T-cell (primary cell): Measurements from ENCODE around the gene MMADHC. TPM values are rescaled to one million over a fixed set of nuclear protein-coding genes. Genes with fewer than 3 reads are reported as not detected.

Source experiments
- ATAC-seq, 4 experiments: fragments of 200-7000 bp in 3 of 4; fragments of 150-1000 bp in 1 of 4; cut with Tn5 transposase; replicated peaks in 1 of 4; 1 replicate in 3 of 4; 2 replicates in 1 of 4; pipeline ENCODE4 v1.10.0; 2021; ENCODE audit warnings: moderate library complexity in 3 of 4, mild to moderate bottlenecking in 2 of 4, moderate number of reproducible peaks in 1 of 4
- CTCF ChIA-PET, 2 donors: fragments of 300-600 bp; sonication (Branson Sonifier 250); formaldehyde crosslinking; loops; one replicate each; lab custom pipeline; 2022; ENCODE audit warnings: antibody characterized with exemption in 2 of 2; lab: Charles Lee
- POLR2A ChIA-PET, 2 donors: fragments of 300-600 bp; sonication (Branson Sonifier 250); formaldehyde crosslinking; loops; one replicate each; lab custom pipeline; 2022; ENCODE audit warnings: antibody characterized with exemption in 2 of 2; lab: Charles Lee
- DNase-seq, 35 experiments: peaks; one replicate each; pipeline versions ENCODE4 v3.0.0 to v3.0.0-alpha.2; 2013 to 2023
- H3K27ac ChIP-seq: one replicate; pipeline ENCODE4 v1.5.1; 2013; ENCODE audit warnings: low read length
- H3K27me3 ChIP-seq, 2 experiments: replicated peaks in 1 of 2; 1 replicate in 1 of 2; 2 replicates in 1 of 2; pipeline versions ENCODE4 v1.6.1 to v1.7.0; 2013; ENCODE audit warnings: low read length in 1 of 2, mixed read lengths in 1 of 2; ENCODE audit not compliant: control insufficient read depth in 2 of 2, insufficient read depth in 2 of 2; ENCODE audit errors: extremely low read depth in 1 of 2
- H3K36me3 ChIP-seq, 2 donors: 1 replicate in 1 of 2; 2 replicates in 1 of 2; pipeline versions ENCODE4 v1.6.1 to v1.7.0; 2013; ENCODE audit warnings: low read length in 1 of 2; ENCODE audit not compliant: control insufficient read depth in 2 of 2, insufficient read depth in 1 of 2; ENCODE audit errors: extremely low read depth in 1 of 2
- H3K4me1 ChIP-seq, 2 experiments: 1 replicate in 1 of 2; 2 replicates in 1 of 2; pipeline versions ENCODE4 v1.6.1 to v1.7.0; 2013; ENCODE audit warnings: low read length in 2 of 2, mixed read lengths in 1 of 2; ENCODE audit not compliant: insufficient read depth in 2 of 2, control insufficient read depth in 1 of 2; ENCODE audit errors: extremely low read depth in 1 of 2
- H3K4me3 ChIP-seq, 2 donors: 1 replicate in 1 of 2; 2 replicates in 1 of 2; pipeline versions ENCODE4 v1.5.1 to v1.7.0; 2013; ENCODE audit warnings: mild to moderate bottlenecking in 2 of 2, low read length in 1 of 2, moderate library complexity in 1 of 2; ENCODE audit not compliant: control insufficient read depth in 1 of 2; ENCODE audit errors: extremely low read depth in 1 of 2
- H3K9me3 ChIP-seq: 2 replicates; pipeline ENCODE4 v1.7.0; 2013
- H3K27ac Mint-ChIP-seq, 2 donors: one replicate each; pipeline ENCODE4 v1.8.0; 2020 to 2021; ENCODE audit warnings: mild to moderate bottlenecking in 2 of 2, mixed read lengths in 2 of 2
- H3K27me3 Mint-ChIP-seq, 2 donors: one replicate each; pipeline ENCODE4 v1.8.0; 2021 to 2022; ENCODE audit warnings: mixed read lengths in 2 of 2
- H3K36me3 Mint-ChIP-seq: one replicate; pipeline ENCODE4 v1.8.0; 2021; ENCODE audit warnings: mixed read lengths
- H3K4me1 Mint-ChIP-seq, 3 donors: one replicate each; pipeline ENCODE4 v1.8.0; 2020 to 2022; ENCODE audit warnings: mixed read lengths in 3 of 3, mild to moderate bottlenecking in 1 of 3
- H3K4me3 Mint-ChIP-seq, 3 donors: one replicate each; pipeline ENCODE4 v1.8.0; 2020 to 2022; ENCODE audit warnings: mild to moderate bottlenecking in 3 of 3, mixed read lengths in 3 of 3, moderate library complexity in 3 of 3
- H3K9me3 Mint-ChIP-seq, 3 donors: one replicate each; pipeline ENCODE4 v1.8.0; 2020 to 2022; ENCODE audit warnings: mixed read lengths in 3 of 3
- WGBS: methylation state at CpG from one replicate; pipeline ENCODE4 v1.1.5; 2013; ENCODE audit warnings: missing lambda C conversion rate; ENCODE audit not compliant: insufficient coverage; 5-methylcytosine and 5-hydroxymethylcytosine counted together
- total RNA-seq, 35 experiments: library from RNA in 6 of 35; stranded (reverse) in 6 of 35; fragments of 120-200 nt in 1 of 35; gene quantifications; one replicate each; pipeline versions ENCODE4 v1.2.1 to v1.2.4 and lab custom pipeline; 2013 to 2026

The MMADHC gene
- total RNA-seq: 10 to 100 TPM; 56.8 to 65.0 (median 61.4) TPM
- total RNA-seq (2013): 96.5 TPM
- 73.7 to 222 (median 89.7) reads per million in 29 experiments for total RNA-seq (lab: John Stamatoyannopoulos, UW)

DNA sequence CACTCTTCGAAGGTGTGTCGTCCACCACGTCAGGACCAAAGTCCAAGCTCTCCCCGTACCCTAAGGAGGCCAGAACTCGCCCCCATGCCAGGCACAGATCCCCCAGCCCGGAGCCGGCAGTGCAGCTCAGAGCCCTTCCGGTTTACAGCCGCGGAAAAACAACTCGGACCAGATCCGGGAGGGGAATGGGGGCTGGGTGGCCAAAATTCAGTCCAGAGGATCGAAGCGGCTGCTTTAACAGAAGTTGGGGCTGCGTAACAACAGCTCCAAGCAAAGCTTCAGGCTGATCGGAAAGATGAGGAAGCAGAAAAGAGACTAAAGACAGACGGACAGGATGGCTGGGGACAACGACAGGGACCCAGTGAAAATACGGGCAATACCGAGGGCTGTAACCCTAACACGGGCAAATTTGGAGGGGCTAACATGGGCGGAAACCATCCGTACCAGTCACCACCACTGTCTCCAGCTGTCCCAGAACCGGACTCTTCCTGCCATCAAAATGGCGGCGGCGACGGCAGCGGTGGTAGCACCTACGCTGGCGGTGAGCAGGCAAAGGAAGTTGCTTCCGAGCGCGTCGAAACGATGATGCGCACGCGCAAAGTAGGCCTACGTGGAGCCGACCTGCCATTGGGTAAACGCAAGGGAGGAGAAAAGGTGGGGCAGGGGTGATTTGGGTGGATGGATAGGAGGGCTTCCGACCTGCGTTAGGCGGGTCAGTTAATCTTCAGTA is at the start of gene MMADHC:
TSS of gene MMADHC (minus strand) at position 556 of the 730 bp plus-strand sequence. CDS start 678 bp downstream, outside the sequence.
- no peaks in the 10 kb centered on the region for H3K27me3 ChIP-seq
- H3K9me3 ChIP-seq: no peaks in the 10 kb centered on the region
- Mint-ChIP-seq H3K4me1 (peaks cover 44 to 57% (median 50%) of the 10 kb centered on the region in 3 donors), H3K27ac (peak within 1 kb of the TSS; percentile 96 to 99), H3K9me3 (no peaks in the 10 kb centered on the region), H3K27me3 (peaks cover 18 to 23% of the 10 kb centered on the region in 2 donors), H3K36me3 (peaks cover 26% of the 10 kb centered on the region), H3K4me3 (peak within 1 kb of the TSS; percentile 96 to 99 (median 99))
- DNase-seq (peak; percentile 80 to 97 (median 91)), ATAC-seq (peak; percentile 97 to 98 (median 98))
- ChIA-PET CTCF (interaction anchor here (0.6 to 2.1 kb wide), 10 partner anchors 8 to 1823 kb away, joined by 3 to 16 read pairs (median 5); partner anchors contain the start of gene LYPD6B (in 1 of the 2)), POLR2A (interaction anchor here in 1 of 2 donors (0.6 to 1.7 kb wide), 8 partner anchors 9 to 1703 kb away, joined by 3 to 6 read pairs (median 3); partner anchors contain the start of genes MBD5 and ORC4)
- peaks cover 8 to 27% of the 10 kb centered on the region in 2 experiments for H3K4me1 ChIP-seq
- H3K27ac ChIP-seq: peak within 1 kb of the TSS; percentile 96
- H3K4me3 ChIP-seq: peak within 1 kb of the TSS; percentile 97 to 100
- H3K36me3 ChIP-seq: peaks cover 0 to 13% of the 10 kb centered on the region in 2 donors
- WGBS: under 1% methylated on average over 36 of the region's 45 CpGs

DNA sequence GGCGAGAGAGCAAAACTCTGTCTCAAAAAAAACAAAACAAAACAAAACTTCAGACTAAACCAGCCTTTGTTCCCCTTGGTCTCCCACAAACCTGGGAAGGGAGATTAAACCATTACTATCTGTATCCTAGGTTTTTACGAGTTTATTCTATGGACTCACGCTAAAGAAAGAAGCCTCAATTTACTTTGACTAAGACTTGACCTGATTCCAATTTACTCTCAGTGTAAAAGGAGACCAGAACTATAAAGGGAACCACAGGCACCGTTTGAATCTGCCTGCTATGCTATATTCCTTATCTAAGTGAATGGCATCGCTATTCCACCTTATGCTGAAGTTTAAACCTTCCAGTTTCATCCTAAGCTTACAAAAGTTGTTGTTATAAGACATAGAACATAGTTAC is 46.5 kb upstream of the MMADHC start:
- DNase-seq (no peak), ATAC-seq (no peak)
- no peaks in the 10 kb centered on the region for H3K9me3 Mint-ChIP-seq
- ChIA-PET POLR2A (no interaction called here), CTCF (no interaction called here)
- H3K4me1 ChIP-seq: no peaks in the 10 kb centered on the region
- no peaks in the 10 kb centered on the region for H3K27me3 ChIP-seq
- no peak overlapping the region for H3K27ac Mint-ChIP-seq
- H3K36me3 ChIP-seq: no peaks in the 10 kb centered on the region
- H3K27me3 Mint-ChIP-seq: peaks cover 0 to 7% of the 10 kb centered on the region in 2 donors
- no peaks in the 10 kb centered on the region for H3K9me3 ChIP-seq
- H3K4me3 Mint-ChIP-seq: no peak overlapping the region
- no peaks in the 10 kb centered on the region for H3K36me3 Mint-ChIP-seq
- H3K27ac ChIP-seq: no peak overlapping the region
- no peaks in the 10 kb centered on the region for H3K4me1 Mint-ChIP-seq
- no CpG with 5 or more reads among the region's 5 CpGs for WGBS
- H3K4me3 ChIP-seq: no peak overlapping the region

DNA sequence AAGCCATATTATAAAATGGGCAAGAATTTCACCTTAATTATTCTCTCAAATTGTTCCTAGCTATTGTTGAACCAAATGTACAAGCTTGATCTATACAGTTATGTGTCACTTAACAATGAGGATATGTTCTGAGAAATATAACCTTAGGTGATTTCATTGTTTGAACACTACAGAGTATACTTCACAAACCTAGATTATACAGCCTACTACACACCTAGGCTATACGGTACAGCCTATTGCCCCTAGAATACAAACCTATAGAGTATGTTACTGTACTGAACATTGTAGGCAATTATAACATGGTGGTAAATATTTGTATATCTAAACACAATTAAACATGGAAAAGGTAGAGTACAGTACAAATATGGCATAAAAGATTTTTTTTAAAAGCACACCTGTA is 42.9 kb upstream of the MMADHC start:
- Mint-ChIP-seq H3K9me3 (no peaks in the 10 kb centered on the region), H3K27ac (no peak overlapping the region), H3K4me3 (no peak overlapping the region), H3K36me3 (no peaks in the 10 kb centered on the region), H3K27me3 (peaks cover 0 to 4% of the 10 kb centered on the region in 2 donors), H3K4me1 (no peaks in the 10 kb centered on the region)
- ATAC-seq (no peak), DNase-seq (no peak)
- ChIA-PET POLR2A (no interaction called here), CTCF (no interaction called here)
- Histone ChIP-seq H3K9me3 (no peaks in the 10 kb centered on the region), H3K36me3 (no peaks in the 10 kb centered on the region), H3K27me3 (no peaks in the 10 kb centered on the region), H3K4me3 (no peak overlapping the region), H3K4me1 (no peaks in the 10 kb centered on the region), H3K27ac (no peak overlapping the region)
- WGBS: no CpG with 5 or more reads among the region's 1 CpG

DNA sequence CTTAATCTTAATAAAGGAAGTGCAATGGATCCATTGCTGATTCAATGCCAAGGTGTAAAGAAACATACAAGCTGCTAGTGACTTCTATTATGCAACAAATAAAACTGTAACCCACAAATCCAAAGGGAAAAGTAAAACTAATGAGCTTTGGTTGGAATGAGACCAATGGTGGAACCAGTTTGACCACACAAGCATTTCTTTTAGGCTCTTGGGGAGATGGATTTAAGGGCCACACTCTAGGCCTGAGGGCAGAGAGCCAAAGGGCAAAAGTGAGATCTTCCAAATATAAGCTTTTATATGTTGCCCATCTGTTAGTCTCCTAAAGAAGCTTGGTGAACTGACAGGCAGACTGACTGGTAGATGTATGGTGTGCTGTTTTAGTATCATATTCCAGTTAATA is 41.5 kb upstream of the MMADHC start:
- no peaks in the 10 kb centered on the region for H3K27me3 ChIP-seq
- H3K27me3 Mint-ChIP-seq: peaks cover 2 to 11% of the 10 kb centered on the region in 2 donors
- H3K9me3 Mint-ChIP-seq: no peaks in the 10 kb centered on the region
- no peak overlapping the region for H3K27ac Mint-ChIP-seq
- no peak overlapping the region for H3K4me3 Mint-ChIP-seq
- DNase-seq: no peak
- H3K9me3 ChIP-seq: no peaks in the 10 kb centered on the region
- no peaks in the 10 kb centered on the region for H3K4me1 ChIP-seq
- no peak overlapping the region for H3K27ac ChIP-seq
- H3K4me1 Mint-ChIP-seq: no peaks in the 10 kb centered on the region
- POLR2A ChIA-PET: interaction anchor here (0.7 to 0.9 kb wide), 2 partner anchors 27 to 740 kb away, joined by 3 to 4 read pairs; no protein-coding TSS in a partner anchor
- no peaks in the 10 kb centered on the region for H3K36me3 Mint-ChIP-seq
- CTCF ChIA-PET: interaction anchor here in 1 of 2 donors (0.6 kb wide), 2 partner anchors 15 to 977 kb away, joined by 3 to 5 read pairs; no protein-coding TSS in a partner anchor
- H3K36me3 ChIP-seq: no peaks in the 10 kb centered on the region
- ATAC-seq: no peak
- H3K4me3 ChIP-seq: no peak overlapping the region

DNA sequence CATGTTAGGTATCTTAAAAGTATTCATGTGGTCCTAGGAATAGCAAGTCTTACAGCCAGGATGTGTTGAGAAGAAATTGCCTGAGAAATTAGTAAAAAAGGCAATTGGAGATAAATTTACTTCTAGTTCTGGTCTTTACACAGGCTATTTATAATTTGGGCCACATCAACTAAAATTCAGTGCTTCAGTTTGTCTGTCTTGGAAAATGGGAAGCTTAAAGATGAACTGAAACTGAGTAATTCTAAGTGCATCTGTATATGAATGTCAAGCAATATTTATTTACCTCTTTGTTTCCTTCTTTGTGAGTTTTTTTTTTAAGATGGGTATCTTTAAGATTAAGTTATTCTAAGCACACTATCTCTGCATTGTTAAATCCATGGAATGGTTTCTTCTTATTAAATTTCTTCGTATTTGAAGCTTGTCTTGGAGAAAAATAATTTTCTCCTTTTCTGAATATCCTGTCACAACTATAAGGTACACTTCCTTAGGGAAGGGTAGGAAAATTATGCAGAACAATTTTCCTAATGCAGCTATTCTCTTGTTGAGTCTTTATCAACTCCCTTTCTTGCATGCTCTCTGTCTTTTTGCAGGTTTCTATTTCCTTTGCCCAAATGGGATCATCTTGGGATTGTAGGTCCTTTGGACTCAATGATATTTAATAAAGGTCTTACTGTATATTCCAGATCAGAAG is 39.7 kb upstream of the MMADHC start:
- Histone ChIP-seq H3K27ac (no peak overlapping the region), H3K27me3 (no peaks in the 10 kb centered on the region), H3K36me3 (no peaks in the 10 kb centered on the region), H3K4me1 (no peaks in the 10 kb centered on the region), H3K9me3 (no peaks in the 10 kb centered on the region), H3K4me3 (no peak overlapping the region)
- Mint-ChIP-seq H3K9me3 (no peaks in the 10 kb centered on the region), H3K27ac (no peak overlapping the region), H3K36me3 (no peaks in the 10 kb centered on the region), H3K4me1 (no peaks in the 10 kb centered on the region), H3K4me3 (no peak overlapping the region), H3K27me3 (peaks cover 5 to 8% of the 10 kb centered on the region in 2 donors)
- no CpG with 5 or more reads among the region's 1 CpG for WGBS
- DNase-seq (no peak), ATAC-seq (no peak)
- POLR2A ChIA-PET: no interaction called here
- CTCF ChIA-PET: no interaction called here

DNA sequence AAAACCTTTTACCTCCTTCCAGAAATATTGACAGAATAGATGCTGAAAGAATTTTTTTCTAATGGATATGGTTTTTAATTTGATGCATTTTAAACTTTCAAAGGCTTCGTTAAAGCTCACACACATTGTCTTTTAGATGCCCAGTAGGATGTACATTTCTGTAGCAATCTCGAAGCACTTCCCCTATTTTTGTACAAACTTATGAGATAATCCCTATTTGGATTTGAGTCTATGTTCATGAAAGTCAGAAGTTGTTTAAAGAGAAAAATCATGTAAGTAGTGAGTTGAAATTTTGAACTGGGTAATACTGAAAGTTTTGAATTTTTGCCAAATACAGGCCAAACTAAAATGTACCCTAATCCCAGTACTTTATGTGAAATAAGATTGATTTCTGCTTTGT is 38.1 kb upstream of the MMADHC start:
- Histone ChIP-seq H3K4me1 (no peaks in the 10 kb centered on the region), H3K9me3 (no peaks in the 10 kb centered on the region), H3K27me3 (no peaks in the 10 kb centered on the region), H3K4me3 (no peak overlapping the region), H3K36me3 (no peaks in the 10 kb centered on the region), H3K27ac (no peak overlapping the region)
- no peak overlapping the region for H3K27ac Mint-ChIP-seq
- ChIA-PET POLR2A (no interaction called here), CTCF (no interaction called here)
- H3K9me3 Mint-ChIP-seq: no peaks in the 10 kb centered on the region
- no peak overlapping the region for H3K4me3 Mint-ChIP-seq
- ATAC-seq: no peak
- no peaks in the 10 kb centered on the region for H3K36me3 Mint-ChIP-seq
- H3K27me3 Mint-ChIP-seq: peaks cover 6 to 7% of the 10 kb centered on the region in 2 donors
- DNase-seq: no peak
- no peaks in the 10 kb centered on the region for H3K4me1 Mint-ChIP-seq
- WGBS: no CpG with 5 or more reads among the region's 2 CpGs
